ENCODE data around the gene BRD1. TPM values are rescaled to one million over a fixed set of nuclear protein-coding genes. Genes with fewer than 3 reads are reported as not detected.

BRD1 gene
- total RNA-seq, 4 donors from 2014 or later, result 15.6 to 25.2 (median 18.1) TPM

DNA sequence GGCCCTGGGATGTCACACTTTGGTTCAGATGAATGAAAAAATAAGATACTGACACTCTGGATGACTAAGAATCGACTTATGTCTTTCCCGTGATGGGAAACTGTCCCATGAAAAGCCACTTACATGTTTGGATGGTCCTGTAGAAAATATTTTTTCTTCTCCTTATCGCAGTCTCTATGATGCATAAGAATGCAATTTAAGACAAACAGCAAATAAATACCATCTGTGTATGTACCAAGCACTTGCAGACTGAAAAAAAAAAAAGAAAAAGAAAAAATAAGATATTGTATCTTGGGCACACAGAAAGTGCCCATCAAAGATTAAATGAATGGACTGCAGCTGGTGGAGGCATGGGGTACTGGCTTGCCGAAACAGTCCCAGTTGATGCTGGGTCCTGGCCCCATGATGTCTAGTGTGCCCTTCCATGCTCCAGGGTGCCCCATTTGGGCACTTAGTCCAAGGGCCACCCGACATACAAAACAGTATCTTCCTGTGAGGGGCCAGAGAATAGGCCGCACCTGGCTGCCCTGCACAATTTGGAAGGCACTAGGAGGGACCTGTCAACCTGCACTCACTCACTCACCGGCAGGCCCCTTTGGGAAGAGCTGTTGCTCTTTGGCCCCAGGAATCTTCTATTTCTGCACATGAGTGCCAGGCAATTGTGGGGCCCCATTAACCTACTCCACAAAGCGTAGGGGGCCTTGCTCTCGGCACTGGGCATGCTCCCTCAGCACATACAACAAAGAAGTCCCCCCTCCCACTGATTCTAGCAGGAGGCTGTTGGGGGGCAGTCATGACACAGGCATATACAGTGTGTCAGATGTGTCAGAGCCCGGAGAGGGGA lies 23.5 kb upstream of the BRD1 start:
- peaks cover 25 to 39% of the 10 kb centered on the region in 2 donors for H3K4me1 ChIP-seq
- intact Hi-C loops (cut with DNase I; ENCODE audit: low total_unique reads) (loop anchor here (10.0 kb wide), 1 partner anchor 654 kb away; the partner anchor contains the start of genes LMF2 and NCAPH2), in situ Hi-C loops (cut with MboI; ENCODE audit: low sequenced_read_pairs in 4 of 4) (loop anchor here in 1 of 4 donors (10.0 kb wide), 1 partner anchor 64 kb away; the partner anchor contains the start of genes ALG12 and CRELD2)

DNA sequence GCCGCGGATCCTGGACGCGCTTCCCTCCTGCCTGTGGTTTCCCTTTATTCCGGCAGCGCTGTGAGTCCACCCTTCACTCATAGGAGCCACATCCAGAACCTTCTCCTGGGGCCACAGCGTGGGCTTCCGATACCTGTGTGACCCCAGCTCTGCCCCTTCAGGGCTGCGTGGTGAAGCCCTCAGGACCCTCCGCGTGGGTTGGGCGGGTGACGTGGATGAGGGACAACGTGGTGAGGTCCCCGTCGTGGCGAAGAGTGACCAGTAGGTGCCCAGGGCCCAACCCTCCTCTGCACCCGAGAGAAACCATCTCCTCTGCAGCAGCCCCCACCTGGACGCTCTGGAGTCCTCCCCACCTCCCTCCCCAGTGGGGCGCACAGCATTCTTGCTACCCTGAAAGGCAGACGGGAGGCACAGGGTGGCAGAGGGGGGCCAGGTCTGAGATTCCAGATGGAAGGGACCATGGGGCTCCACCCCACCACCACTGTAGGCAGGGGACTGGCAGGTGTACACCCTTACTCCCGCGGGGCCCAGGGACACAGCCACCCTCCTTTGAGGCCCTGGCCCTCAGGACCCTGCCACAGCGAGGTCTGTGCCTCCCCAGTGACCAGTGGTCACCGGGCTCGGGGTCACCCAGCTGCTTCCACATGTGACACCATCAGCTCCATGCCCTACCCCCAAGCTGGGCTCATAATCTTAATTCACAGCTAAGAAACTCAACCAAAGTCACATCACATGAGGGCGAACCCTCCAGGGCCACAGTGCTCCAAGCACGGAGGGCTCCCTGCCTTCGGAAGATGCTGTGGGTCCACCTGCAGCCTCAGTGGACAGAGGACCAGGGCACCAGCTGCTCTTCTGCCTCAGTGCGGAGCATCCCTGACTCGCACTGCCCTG lies 22.6 kb upstream of the BRD1 start:
- no peaks in the 10 kb centered on the region for H3K36me3 ChIP-seq
- TF ChIP-seq, protein P1, sequence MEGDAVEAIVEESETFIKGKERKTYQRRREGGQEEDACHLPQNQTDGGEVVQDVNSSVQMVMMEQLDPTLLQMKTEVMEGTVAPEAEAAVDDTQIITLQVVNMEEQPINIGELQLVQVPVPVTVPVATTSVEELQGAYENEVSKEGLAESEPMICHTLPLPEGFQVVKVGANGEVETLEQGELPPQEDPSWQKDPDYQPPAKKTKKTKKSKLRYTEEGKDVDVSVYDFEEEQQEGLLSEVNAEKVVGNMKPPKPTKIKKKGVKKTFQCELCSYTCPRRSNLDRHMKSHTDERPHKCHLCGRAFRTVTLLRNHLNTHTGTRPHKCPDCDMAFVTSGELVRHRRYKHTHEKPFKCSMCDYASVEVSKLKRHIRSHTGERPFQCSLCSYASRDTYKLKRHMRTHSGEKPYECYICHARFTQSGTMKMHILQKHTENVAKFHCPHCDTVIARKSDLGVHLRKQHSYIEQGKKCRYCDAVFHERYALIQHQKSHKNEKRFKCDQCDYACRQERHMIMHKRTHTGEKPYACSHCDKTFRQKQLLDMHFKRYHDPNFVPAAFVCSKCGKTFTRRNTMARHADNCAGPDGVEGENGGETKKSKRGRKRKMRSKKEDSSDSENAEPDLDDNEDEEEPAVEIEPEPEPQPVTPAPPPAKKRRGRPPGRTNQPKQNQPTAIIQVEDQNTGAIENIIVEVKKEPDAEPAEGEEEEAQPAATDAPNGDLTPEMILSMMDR (IDR thresholded peaks at IDR 0.05 in 4 of 5, conservative IDR thresholded peaks at IDR 0.05 in 1 of 5), result no peak
- TF ChIP-seq POLR2A (IDR thresholded peaks at IDR 0.05), result no peak
- ATAC-seq (no peak), DNase-seq (no peak)
- no peaks in the 10 kb centered on the region for H3K9me3 ChIP-seq
- in situ Hi-C loops (cut with MboI; ENCODE audit: low sequenced_read_pairs in 4 of 4) (loop anchor here in 1 of 4 donors (10.0 kb wide), 1 partner anchor 65 kb away; the partner anchor contains the start of genes ALG12 and CRELD2), intact Hi-C loops (cut with DNase I; ENCODE audit: low total_unique reads) (loop anchor here (10.0 kb wide), 1 partner anchor 655 kb away; the partner anchor contains the start of genes LMF2 and NCAPH2)
- peaks cover 22 to 33% of the 10 kb centered on the region in 2 donors for H3K4me1 ChIP-seq
- H3K27ac ChIP-seq, result no peak overlapping the region
- H3K27me3 ChIP-seq, result peaks cover 34 to 39% (median 36%) of the 10 kb centered on the region in 3 donors
- peak overlapping the region in 1 of 4 donors; percentile 42 for H3K4me3 ChIP-seq

More for the DNA sequence above, 23.5 kb upstream of the BRD1 start:
- H3K9me3 ChIP-seq, result no peaks in the 10 kb centered on the region
- H3K4me3 ChIP-seq, result no peak overlapping the region
- no peaks in the 10 kb centered on the region for H3K36me3 ChIP-seq
- TF ChIP-seq POLR2A (IDR thresholded peaks at IDR 0.05), result no peak
- TF ChIP-seq, protein P1 (IDR thresholded peaks at IDR 0.05 in 4 of 5, conservative IDR thresholded peaks at IDR 0.05 in 1 of 5), result no peak
- DNase-seq (no peak), ATAC-seq (no peak)
- H3K27me3 ChIP-seq, result peaks cover 34 to 39% (median 36%) of the 10 kb centered on the region in 3 donors
- H3K27ac ChIP-seq, result no peak overlapping the region

DNA sequence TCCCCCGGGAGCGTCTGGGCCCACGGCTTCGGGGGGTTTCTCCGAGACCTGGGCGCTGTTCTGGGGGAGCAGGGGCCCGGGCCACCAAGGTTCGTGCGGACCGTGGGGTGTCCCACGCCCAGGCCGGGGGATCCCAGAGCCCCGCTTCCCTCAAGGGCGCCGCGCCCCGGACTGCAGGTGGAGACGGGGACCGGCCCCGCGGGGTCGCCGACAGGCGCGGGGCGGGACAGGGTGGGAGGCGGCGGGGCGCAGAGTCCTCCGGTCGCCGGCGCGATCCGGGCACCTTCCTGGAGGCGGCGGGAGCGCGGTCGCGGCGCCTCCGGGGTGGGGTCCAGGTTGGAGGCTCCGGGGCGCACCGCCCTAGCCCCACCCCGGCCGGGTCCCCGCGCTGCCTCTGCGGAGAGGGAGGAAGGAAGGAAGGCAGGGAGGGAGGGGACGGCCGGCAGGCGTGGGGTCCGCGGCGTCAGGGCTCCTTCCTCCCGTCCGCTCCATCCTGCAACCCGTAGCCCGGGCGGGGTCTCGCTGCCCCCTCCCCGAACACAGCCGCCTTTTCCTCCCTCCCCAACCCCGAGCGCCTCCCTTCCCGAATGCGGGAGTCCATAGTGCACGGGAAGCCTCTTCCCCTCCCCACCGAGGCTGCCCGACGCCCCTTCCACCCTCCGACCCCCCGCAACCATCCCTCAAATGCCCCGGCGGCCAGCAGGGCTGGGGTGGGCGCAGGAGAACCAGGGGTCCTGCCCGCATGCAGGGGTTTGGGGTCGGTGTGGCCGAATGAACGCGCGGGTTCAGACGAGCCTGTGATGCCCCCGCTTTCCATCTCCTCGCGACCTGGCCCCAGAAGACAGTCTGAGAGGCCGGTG lies 21.7 kb upstream of the BRD1 start:
- in situ Hi-C loops (cut with MboI; ENCODE audit: low sequenced_read_pairs in 4 of 4) (loop anchor here in 1 of 4 donors (10.0 kb wide), 1 partner anchor 65 kb away; the partner anchor contains the start of genes ALG12 and CRELD2), intact Hi-C loops (cut with DNase I; ENCODE audit: low total_unique reads) (loop anchor here (10.0 kb wide), 1 partner anchor 655 kb away; the partner anchor contains the start of genes LMF2 and NCAPH2)
- Histone ChIP-seq H3K4me1 (peaks cover 14 to 25% of the 10 kb centered on the region in 2 donors), H3K27me3 (peaks cover 34 to 41% (median 36%) of the 10 kb centered on the region in 3 donors), H3K27ac (no peak overlapping the region), H3K36me3 (no peaks in the 10 kb centered on the region), H3K9me3 (no peaks in the 10 kb centered on the region), H3K4me3 (peak overlapping the region; percentile 19 to 51 (median 39))
- TF ChIP-seq POLR2A (IDR thresholded peaks at IDR 0.05), result no peak
- TF ChIP-seq, protein P1 (IDR thresholded peaks at IDR 0.05 in 4 of 5, conservative IDR thresholded peaks at IDR 0.05 in 1 of 5), result no peak
- no peak for DNase-seq
- no peak for ATAC-seq

All from gastrocnemius medialis (tissue), 4 donors.